ENCODE results near the gene KICS2. TPM values are rescaled to one million over a fixed set of nuclear protein-coding genes. Genes with fewer than 3 reads are reported as not detected.
"Not testable (repeated sequence)": the region's sequence is repeated elsewhere in the genome, so short reads cannot be mapped to it uniquely, and the experiment has no call there.

Gene KICS2
- polyA plus RNA-seq, 3 donors: 4.5 to 6.3 (median 5.3) TPM

DNA sequence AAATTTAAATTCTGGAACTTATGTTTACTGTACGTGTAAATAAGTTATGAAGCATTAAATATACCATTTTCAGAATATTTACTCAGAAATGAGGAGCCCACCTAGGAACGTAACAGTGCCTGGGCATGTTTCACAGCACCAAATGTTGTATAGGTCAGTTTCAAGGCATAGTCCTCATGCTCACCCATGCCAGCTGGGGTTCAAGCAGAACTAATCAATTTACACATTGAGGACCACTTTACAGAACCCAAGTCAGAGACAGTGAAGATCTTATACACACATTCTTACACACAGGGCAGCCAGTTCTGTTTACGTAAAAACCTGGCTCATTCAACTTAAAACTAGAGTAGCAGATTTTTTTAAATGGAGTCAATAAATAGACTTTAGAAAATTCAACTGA is 2.0 kb downstream of the KICS2 start:
- no peak for DNase-seq

DNA sequence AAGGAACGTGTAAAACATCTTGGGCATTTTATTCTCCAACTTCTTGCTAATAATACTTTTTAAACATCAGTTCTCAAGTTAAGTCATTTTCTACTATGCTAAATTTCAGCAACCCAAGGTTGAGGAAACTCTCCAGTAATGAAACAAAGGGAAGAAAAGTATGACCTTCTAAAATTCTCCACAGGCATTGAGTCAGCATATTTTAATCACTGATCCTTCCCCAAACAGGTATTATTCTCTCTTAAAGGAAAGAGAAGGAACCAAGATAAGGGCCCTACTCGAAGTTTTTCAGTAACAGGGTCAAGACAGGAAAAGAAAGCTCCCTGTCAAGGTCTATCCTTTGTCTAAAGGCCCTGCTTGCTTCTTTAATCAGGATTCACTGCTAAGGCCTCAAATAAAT is 3.0 kb downstream of the KICS2 start:
- DNase-seq: no peak

DNA sequence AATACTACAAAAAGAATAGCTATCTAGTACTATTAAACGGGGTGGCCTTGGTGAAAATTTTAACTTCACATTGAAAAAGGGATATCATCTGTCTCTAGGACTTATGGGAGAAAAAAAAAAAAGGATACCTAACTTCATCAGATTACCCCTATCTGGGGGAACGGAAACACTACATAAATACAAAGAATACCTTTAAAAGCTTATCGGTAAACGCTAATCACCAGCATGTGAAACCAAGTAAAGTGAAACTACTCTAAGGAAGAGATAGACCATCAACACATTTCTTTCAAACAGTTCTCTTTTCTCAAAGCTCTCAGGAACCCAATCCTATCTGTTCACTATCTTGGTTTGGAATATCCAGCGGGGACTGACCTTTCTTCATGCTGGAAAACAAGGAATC is 3.5 kb downstream of the KICS2 start:
- DNase-seq: no peak

DNA sequence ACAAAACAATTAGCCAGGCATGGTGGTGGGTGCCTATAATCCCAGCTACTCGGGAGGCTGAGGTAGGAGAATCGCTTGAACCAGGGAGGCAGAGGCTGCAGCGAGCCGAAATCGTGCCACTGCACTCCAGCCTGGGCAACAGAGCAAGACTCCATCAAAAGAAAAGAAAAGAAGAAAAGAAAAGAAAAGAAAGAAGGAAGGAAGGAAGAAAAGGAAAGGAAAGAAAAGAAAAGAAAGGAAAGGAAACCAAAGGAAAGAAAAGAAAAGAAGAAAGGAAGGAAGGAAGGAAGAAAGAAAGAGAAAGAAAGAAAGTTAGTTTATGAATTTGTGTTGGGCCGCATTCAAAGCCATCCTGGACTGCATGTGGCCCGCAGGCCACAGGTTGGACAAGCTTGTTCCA is 4.5 kb downstream of the KICS2 start:
- DNase-seq: not testable (repeated sequence)

DNA sequence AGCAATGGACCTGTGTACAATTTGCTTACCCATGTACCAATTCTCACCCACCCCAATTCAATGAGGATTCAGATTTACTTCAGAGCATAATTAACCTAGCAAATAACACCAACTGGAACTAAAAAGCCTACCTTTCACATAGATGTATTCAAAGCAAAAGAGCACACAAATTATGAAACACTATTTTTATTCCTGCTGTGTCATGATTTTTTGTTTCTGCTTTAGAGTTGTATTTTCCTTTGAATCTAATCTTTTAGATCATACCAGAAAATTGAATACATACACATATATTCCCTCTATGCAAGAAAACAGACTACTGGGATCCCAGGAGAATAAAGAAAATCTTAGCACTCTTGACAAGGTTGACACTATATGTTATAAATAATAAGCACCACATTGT is 5.9 kb downstream of the KICS2 start:
- DNase-seq: no peak

DNA sequence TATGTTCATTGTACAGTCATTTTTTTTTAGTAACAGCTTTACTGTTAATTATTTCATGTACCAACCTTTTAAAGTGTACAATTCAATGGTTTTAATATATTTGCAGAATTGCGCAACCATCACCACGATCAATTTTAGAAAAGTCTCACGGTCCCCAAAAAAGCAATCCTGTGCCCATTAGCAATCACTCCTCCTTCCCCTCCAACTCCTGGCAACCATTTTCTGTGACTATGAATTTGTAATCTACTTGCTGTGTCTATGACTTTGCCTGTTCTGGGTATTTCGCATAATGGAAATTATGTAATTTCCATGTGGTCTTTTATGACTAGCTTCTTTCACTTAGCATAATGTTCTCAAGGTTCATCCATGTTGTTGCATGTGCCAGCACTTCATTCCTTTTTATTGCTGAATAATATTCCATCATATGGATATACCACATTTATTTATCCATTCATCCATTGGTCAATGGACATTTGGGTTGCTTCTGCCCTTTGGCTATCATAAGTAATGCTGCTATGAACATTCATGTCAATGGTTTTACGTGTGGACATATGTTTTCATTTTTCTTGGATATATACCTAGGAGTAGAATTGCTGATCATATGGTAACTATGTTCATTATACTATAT is 9.9 kb downstream of the KICS2 start:
- no peak for DNase-seq

DNA sequence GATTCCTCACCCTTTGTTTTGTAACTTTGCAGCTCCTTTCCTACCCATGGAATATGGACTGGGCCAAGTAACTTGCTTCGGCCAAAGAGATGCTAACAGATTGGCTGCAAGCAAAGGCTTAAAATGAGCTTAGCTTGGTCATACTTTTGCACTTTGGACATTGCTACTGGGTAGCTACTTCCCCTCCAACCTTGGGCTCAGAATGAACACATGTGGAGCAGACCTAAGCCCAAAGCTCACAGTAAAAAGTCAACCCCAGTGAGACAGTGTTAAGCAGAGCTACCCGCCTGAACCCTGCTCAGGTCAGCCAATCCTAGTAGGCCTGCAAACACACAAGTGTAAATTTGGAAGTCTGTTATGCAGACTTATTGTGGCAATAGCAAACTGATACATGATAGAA is 14.6 kb downstream of the KICS2 start:
- no peak for DNase-seq

DNA sequence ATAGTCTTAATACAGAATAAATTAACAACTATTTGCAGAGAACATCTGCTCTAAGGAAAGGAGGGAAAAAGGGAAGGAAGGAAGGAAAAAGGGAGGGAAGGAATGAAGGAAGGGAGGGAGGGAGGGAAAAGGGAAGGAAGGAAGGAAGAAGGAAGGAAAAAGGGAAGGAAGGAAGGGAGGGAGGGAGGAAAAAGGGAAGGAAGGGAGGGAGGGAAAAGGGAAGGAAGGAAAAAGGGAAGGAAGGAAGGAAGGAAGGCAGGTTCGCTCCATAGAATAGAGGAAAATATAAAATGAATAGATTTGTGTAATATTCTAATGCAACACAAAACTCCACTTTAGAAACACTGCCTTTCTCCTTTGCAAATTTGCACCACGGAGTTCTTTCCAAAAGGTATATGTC is 16.6 kb downstream of the KICS2 start:
- DNase-seq: no peak

DNA sequence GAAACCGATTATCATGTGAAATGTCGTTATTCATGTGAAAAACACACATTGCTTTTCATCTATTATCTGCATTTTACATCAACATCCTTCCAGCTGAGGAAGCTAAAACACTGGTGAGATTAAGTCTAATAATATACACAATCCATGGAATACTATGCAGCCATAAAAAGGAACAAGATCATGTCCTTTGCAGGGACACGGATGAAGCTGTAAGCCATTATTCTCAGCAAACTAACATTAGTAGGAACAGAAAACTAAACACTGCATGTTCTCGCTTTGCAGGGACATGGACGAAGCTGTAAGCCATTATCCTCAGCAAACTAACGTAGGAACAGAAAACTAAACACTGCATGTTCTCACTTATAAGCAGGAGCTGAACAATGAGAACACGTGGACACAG is 18.3 kb downstream of the KICS2 start:
- no peak for DNase-seq

DNA sequence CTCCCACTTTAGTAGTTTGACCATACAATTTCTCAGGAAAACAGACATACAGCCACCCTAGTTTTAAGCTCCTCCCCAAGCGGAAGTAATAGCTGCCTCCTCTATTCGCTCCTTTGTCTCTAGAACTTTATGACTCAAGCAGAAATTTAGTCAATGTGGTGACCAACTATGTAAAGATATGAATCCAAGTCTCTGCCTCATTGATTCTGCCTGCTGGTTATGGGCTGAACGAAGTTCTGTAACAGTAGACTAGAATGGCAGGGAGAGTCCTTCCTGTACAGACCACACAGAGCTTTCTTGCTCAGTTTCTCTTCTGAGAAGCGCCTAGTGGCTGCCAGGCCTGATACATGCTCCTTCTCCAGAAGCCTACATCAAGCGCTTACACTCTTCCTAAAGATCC is 19.1 kb downstream of the KICS2 start:
- DNase-seq: no peak

DNA sequence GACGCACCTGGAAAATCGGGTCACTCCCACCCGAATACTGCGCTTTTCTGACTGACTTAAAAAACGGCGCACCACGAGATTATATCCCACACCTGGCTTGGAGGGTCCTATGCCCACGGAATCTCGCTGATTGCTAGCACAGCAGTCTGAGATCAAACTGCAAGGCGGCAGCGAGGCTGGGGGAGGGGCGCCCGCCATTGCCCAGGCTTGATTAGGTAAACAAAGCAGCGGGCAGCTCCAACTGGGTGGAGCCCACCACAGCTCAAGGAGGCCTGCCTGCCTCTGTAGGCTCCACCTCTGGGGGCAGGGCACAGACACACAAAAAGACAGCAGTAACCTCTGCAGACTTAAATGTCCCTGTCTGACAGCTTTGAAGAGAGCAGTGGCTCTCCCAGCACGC is 26.3 kb downstream of the KICS2 start:
- DNase-seq: not testable (repeated sequence)

DNA sequence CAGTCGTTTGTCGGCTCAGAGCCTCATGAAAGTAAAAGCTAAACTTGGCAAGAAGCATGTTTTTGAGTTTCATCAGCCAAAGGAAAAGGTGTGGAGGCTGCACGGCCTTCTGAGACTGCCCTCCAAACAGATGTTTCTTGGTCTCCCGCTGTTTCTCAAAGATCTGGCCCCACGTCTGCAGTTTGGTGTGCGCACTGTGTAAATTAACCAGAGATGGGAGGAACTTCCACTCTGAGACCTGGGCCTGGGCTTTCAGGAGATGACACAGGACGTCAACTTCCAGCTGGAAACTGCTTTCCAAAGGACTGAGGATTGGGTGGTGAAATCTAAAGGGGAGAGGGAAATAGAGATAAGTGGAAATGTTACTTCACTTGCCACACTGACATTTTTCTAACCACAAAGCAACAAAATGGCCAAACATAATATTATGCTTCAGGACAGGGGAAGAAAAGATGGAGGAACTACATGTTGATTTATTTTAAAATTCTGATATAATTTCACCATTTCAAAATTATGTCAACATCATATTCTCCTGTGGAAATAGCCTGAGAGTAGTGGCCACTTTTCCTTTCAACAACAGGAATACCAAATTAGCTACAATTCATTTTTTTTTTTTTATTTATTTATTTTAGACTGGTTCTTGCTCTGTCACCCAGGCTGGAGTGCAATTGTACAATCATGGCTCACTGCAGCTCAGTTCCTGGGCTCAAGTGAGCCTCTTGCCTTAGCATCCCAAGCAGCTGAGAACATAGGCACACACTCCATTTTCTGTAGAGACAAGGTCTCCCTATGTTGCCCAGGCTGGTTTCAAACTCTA is 27.6 kb downstream of the KICS2 start:
- DNase-seq: no peak

DNA sequence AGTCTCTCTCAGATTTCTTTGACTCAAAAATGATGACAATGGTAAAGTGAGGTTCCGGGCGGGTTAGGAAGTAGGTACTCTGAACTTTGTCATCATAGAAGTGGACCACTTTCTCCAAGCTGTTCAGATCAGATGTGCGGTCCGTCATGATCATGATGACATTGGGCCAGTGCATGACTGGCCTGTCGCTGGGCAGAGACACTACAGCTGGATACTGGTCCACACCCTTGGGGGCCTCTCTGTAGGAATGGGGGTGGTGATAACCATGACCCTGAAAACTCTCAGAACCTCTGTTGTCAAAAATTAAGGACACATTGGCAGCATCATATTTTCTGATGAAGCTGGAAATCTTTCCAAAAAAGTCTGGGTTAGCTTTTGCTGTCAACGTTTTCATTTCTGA is 28.2 kb downstream of the KICS2 start:
- no peak for DNase-seq

DNA sequence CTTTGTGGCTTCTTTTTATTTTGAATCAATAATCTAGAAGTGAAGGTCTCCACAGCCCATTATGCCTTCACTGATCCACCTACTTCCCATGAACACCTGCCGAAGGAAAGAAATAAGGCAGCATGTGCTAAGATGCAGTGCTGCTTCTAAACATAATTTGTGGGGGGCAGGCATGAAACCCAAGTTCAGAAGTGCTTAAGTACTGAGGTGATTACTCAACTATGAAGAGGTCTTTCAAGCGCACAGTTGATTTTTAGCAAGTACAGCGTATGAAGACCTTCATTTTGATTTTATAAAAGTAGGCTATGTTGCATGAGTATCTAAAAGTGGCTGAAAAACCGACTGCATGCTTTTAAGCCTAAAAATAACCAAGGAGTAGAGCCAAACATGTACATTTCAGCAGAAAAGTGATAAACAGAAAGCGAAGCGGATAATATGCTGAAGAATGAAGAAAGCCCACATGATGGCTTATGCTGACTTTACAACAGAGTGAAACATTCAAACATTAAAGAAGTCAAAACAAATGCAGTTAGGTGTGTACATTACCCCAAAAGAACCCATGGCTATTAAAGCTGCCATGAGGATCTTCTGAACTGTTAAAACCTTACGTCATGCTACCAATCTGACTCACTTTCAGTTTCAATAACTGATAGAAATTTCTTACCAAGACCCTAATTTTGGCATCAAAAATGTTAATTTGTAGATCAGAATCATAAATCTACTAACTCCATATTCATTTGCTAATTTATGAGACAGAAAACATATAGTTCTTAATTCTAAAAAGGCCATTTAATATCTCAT is 29.3 kb downstream of the KICS2 start:
- DNase-seq: no peak

DNA sequence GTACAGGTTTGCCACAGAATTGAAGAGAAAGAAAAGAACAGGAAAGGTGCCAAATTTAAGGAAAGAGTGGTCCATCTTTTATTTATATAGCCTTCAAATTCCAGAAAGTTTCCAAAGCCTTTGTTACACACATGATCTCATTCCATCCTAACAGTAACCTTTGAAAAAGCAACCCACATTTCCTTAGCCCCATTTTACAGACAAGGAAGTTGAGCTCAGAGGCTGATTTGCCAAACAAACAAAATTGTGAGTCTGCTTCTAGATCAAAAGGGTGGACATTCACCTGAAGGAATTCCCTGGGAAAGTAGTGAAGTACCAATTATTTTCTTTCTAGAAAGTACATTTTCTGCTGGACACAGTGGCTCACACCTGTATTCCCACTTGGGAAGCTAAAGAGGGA is 32.0 kb downstream of the KICS2 start:
- no peak for DNase-seq

DNA sequence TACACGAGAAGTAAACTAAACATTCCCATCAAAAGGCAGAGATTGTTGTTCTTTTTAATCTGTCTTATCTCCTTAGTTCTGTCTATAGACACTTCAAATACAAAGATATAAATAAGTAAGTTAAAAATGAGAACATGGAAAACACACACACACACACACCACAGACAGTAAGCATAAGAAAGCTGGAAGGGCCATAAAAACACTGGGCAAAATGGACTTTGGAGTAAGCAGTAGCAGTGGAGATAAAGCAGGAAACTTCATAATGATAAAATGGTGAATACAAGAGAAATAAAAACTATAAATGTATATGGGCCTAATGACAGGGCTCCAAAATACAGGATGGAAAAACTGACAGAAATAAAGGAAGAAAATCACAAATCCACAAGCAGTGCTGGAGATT is 32.6 kb downstream of the KICS2 start:
- DNase-seq: no peak

DNA sequence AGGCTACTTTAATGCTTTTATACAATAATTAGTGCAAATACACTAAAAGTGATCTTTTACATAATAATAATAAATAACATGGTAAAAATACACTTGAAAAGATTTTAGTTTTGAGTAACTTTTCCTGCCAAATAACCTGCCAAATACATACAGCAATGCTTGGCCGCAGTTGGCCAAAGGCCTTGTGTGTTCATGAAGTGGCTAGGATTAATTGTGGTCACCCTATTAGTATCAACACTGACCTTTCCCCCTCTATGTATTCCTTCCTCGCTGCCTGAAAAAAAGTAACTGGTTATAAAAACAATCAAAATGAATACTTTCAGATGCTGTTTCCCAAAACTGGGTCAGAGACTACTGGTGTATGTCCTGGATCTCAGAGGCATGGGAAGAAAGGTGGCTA is 34.3 kb downstream of the KICS2 start:
- no peak for DNase-seq

DNA sequence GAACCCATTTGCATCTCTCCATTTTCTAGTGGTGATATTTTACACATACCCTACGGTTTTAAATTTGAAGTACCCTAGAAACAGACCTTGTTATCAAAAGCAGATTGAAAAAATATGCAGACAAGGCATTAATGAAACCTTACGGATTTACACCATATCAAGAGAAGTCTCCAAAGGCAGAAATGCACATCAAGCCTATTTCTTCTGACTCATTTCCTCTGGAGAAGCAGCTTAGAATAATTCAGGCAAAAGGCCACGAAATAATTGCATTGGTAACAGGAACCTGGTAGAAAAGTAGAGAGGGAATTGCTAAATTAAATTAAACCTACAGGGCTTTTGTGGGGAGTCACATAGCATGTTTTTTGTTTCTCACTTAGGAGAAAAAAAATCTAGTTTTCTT is 34.7 kb downstream of the KICS2 start:
- DNase-seq: no peak

DNA sequence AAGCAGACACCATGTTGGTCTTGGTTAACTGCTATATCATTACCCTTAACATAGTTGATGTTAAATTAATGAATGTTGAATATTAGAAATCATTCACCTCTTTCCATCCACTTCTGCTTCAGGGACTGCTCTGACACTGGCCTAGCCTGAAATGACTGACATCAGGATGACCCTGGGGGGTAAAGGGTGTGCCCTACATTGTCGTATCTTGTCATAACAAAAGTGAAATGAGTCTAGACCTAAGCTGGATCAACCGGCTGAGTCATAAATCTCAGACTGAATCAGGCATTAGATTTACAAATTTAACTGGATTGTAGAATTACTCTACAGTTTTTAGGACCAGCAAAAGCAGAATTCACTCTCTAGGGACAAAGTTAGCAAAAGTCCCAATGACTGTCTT is 35.3 kb downstream of the KICS2 start:
- no peak for DNase-seq

DNA sequence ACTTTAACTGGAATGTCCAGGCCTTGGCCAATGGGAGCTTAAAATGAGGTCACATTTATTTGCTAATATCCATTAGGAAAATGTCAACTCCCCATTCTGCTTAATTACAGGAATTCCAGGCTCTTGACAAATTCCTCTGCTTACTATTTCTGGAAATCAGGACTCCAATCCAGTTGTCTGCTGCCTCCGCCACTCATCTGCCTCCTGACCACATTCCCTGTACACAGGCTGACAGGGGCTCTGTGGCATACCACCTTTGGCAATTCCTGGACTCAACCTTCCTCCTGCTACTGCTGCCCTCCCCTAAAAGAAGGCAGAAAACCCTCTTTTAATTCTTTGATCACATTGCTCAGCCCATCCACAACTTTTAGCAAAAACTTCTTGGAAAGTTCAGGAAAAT is 37.9 kb downstream of the KICS2 start:
- DNase-seq: no peak

DNA sequence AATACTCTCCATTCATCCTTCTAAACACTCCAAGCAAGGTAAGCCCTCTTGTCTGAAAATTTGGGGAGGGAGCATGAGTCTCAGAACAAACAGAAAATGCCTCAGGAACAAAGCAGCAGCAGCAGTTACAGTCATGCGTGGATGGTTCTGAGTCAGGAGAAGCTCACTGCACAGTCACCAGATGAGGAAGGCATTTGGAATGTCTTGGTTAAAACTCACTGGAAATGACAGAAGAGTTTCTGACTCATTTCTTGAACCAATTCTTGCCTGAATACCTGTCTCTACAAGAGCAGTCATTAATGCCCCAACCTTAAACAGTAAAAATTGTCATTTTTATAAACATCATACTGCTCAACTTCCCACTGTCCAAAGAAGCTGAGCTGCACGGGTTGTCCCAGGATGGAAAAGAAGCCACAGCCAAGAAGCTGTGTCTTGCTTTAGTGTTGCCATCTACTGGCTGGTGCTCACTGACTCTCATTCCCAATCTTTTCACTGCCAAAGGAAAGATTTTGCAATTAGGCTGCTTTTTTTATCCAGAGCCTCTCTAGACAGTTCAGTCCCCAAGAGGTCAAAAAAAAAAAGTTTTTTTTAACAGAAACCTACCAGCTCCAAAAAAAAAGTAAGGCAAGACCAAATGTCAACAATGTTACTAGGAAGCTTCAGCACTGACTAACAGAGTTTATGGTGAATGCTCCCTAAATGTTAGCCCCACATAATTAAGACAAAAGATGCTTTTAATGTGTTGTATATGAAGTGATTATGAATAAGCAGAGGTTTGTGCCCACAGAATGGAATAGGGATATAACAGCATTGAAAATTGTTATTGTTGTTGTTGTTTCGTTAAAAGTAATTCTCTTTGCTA is 40.4 kb downstream of the KICS2 start:
- DNase-seq: peak; percentile 64

DNA sequence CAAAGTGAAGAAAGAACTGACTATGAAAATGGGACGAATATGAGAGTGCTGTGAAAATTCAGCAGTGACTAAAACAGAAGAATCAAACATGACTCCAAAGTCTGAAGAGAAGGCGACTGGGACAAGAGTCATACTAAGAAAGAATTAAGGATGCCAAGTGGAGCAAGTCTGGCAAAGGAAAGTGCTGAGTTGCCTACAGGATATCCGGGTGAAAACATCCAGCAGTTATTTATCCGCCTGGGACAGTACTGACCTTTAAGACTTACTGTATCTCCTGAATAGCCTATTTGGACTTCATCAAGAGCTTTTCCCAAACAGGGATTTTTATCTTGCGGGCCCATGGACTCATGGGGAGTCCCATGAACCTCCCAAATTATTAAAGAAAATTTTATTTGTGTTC is 41.1 kb downstream of the KICS2 start:
- no peak for DNase-seq
